HG03097 (cell line): Measurements from ENCODE around the gene HDGF.
A peak's percentile ranks its signal among the peaks of the same experiment; 100 is the strongest.

Source experiments
- ATAC-seq: cut with Tn5 transposase; IDR thresholded peaks from one replicate; pipeline ENCODE4 v1.9.1; 2021; ENCODE audit not compliant: unreplicated experiment, low FRiP score

The HDGF gene

GRCh38 chr1:156747742-156748669, 3.5 kb downstream of the HDGF start:
- ATAC-seq, result no peak

GRCh38 chr1:156746728-156747631, 4.5 kb downstream of the HDGF start:
- ATAC-seq, result no peak

GRCh38 chr1:156746406-156746727, 5.1 kb downstream of the HDGF start:
- no peak for ATAC-seq

GRCh38 chr1:156745881-156746280, 5.6 kb downstream of the HDGF start:
- ATAC-seq, result no peak

- ATAC-seq, result no peak
Measured at GRCh38 chr1:156744786-156745419, 6.6 kb downstream of the HDGF start.

- no peak for ATAC-seq
Measured at GRCh38 chr1:156744344-156744743, 7.1 kb downstream of the HDGF start.

GRCh38 chr1:156743367-156744302, 7.8 kb downstream of the HDGF start:
- no peak for ATAC-seq

GRCh38 chr1:156742801-156743200, 8.7 kb downstream of the HDGF start:
- no peak for ATAC-seq

- ATAC-seq, result no peak
Measured at GRCh38 chr1:156742017-156742416, 9.5 kb downstream of the HDGF start.

- ATAC-seq, result no peak
Measured at GRCh38 chr1:156741481-156741983, 9.9 kb downstream of the HDGF start.

- ATAC-seq, result peak; percentile 80
Measured at GRCh38 chr1:156740741-156741480, 10.6 kb downstream of the HDGF start, which contains the start of gene MRPL24. Gene MRPL24, minus strand, starts transcription at chr1:156741088. Its CDS starts 2,384 bp downstream, at chr1:156738704.

GRCh38 chr1:156740237-156740740, 11.2 kb downstream of the HDGF start:
- ATAC-seq, result no peak

- no peak for ATAC-seq
Measured at GRCh38 chr1:156738916-156739315, 12.6 kb downstream of the HDGF start.

- no peak for ATAC-seq
Measured at GRCh38 chr1:156738407-156738806, 13.1 kb downstream of the HDGF start.

- no peak for ATAC-seq
Measured at GRCh38 chr1:156733989-156734584, 17.4 kb downstream of the HDGF start.

- peak; percentile 87 for ATAC-seq
Measured at GRCh38 chr1:156728599-156729462, 22.6 kb downstream of the HDGF start, which contains the start of gene ISG20L2. Gene ISG20L2, minus strand, starts transcription at chr1:156728766. Its CDS starts 1,114 bp downstream, at chr1:156727652.

- ATAC-seq, result peak; percentile 36
Measured at GRCh38 chr1:156727926-156728598, 23.4 kb downstream of the HDGF start, which contains the start of gene METTL25B. Gene METTL25B, plus strand, starts transcription at chr1:156728469. Its CDS starts 636 bp downstream, at chr1:156729105.
